GM12878 (cell line): Measurements from ENCODE around the gene ERP44.

Source experiments
- EZH2 ChIP-seq: IDR thresholded peaks from 2 replicates; pipeline ENCODE4 v1.6.1; 2012; ENCODE audit warnings: low read depth, mild to moderate bottlenecking, control low read depth, inconsistent platforms, low read length, borderline replicate concordance; ENCODE audit not compliant: control insufficient read depth
- KDM1A ChIP-seq: fragments of 200-600 bp; sonication (generic); IDR thresholded peaks from 2 replicates; pipeline ENCODE4 v1.6.1; 2016; ENCODE audit warnings: borderline replicate concordance
- ZNF384 ChIP-seq: IDR thresholded peaks from 2 replicates; pipeline ENCODE4 v1.6.1; 2012; ENCODE audit warnings: low read depth, mild to moderate bottlenecking, low read length, improper control_type of control experiment, borderline replicate concordance

DNA sequence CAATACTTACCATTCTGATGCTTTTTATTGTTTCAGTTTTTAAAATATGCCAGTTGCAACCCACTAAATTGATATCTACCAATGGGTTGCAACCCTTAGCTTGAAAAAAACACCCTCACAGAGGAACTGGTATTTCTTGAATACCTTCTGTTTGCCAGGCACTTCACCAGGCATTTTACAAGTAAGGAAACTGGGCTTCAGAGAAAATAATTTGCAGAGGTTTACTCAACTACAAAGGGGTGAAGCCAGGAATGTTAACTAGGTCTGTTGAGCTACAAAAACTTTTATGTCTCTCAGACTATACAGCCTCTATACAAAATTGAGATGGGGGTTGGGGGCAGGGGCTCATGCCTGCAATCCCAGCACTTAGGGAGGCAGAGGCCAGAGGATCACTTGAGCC, 127.4 kb downstream of the ERP44 start:
- TF ChIP-seq ZNF384 (no peak), KDM1A (no peak), EZH2 (no peak)
